ENCODE results near the gene GPRC5C. TPM values are rescaled to one million over a fixed set of nuclear protein-coding genes. Genes with fewer than 3 reads are reported as not detected.
A peak's percentile ranks its signal among the peaks of the same experiment; 100 is the strongest.

GPRC5C gene
- total and polyA plus RNA-seq, 4 donors, result 41.9 to 81.4 (median 66.1) TPM

- DNase-seq (no peak), ATAC-seq (ENCODE audit: insufficient read depth, low FRiP score) (no peak)
- Histone ChIP-seq H3K4me1 (ENCODE audit: control insufficient read depth in 5 of 5, insufficient read depth in 5 of 5, low read length in 5 of 5) (peaks cover 0 to 17% (median 8%) of the 10 kb centered on the region in 5 donors), H3K4me3 (no peak overlapping the region), H3K27ac (ENCODE audit: low read depth in 1 of 2, low read length in 1 of 2) (peak overlapping the region in 1 of 2 donors; percentile 28), H3K36me3 (ENCODE audit: control insufficient read depth in 4 of 4, insufficient read depth in 4 of 4, low read length in 4 of 4) (no peaks in the 10 kb centered on the region), H3K9me3 (ENCODE audit: control insufficient read depth in 4 of 4, insufficient read depth in 3 of 4, low read length in 3 of 4) (peaks cover 0 to 3% (median 0%) of the 10 kb centered on the region in 4 donors), H3K27me3 (ENCODE audit: control insufficient read depth in 3 of 3, insufficient read depth in 3 of 3, low read length in 2 of 3) (no peaks in the 10 kb centered on the region), H3K9ac (ENCODE audit: insufficient read depth in 1 of 2, low read length in 2 of 2) (no peak overlapping the region)
- WGBS, 2 donors, result 84 to 92% methylated on average over 14 of the region's 14 CpGs
- TF ChIP-seq, protein P1, sequence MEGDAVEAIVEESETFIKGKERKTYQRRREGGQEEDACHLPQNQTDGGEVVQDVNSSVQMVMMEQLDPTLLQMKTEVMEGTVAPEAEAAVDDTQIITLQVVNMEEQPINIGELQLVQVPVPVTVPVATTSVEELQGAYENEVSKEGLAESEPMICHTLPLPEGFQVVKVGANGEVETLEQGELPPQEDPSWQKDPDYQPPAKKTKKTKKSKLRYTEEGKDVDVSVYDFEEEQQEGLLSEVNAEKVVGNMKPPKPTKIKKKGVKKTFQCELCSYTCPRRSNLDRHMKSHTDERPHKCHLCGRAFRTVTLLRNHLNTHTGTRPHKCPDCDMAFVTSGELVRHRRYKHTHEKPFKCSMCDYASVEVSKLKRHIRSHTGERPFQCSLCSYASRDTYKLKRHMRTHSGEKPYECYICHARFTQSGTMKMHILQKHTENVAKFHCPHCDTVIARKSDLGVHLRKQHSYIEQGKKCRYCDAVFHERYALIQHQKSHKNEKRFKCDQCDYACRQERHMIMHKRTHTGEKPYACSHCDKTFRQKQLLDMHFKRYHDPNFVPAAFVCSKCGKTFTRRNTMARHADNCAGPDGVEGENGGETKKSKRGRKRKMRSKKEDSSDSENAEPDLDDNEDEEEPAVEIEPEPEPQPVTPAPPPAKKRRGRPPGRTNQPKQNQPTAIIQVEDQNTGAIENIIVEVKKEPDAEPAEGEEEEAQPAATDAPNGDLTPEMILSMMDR (IDR thresholded peaks at IDR 0.05; ENCODE audit: control extremely low read depth, extremely low read depth), result no peak
Measured at GRCh38 chr17:74424657-74425056, 7.2 kb upstream of the GPRC5C start.

- DNase-seq (no peak), ATAC-seq (ENCODE audit: insufficient read depth, low FRiP score) (no peak)
- Histone ChIP-seq H3K27me3 (ENCODE audit: control insufficient read depth in 3 of 3, insufficient read depth in 3 of 3, low read length in 2 of 3) (no peaks in the 10 kb centered on the region), H3K4me3 (no peak overlapping the region), H3K36me3 (ENCODE audit: control insufficient read depth in 4 of 4, insufficient read depth in 4 of 4, low read length in 4 of 4) (no peaks in the 10 kb centered on the region), H3K9ac (ENCODE audit: insufficient read depth in 1 of 2, low read length in 2 of 2) (peak overlapping the region in 1 of 2 donors; percentile 25), H3K9me3 (ENCODE audit: control insufficient read depth in 4 of 4, insufficient read depth in 3 of 4, low read length in 3 of 4) (peaks cover 0 to 3% (median 0%) of the 10 kb centered on the region in 4 donors), H3K4me1 (ENCODE audit: control insufficient read depth in 5 of 5, insufficient read depth in 5 of 5, low read length in 5 of 5) (peaks cover 3 to 30% (median 12%) of the 10 kb centered on the region in 5 donors), H3K27ac (ENCODE audit: low read depth in 1 of 2, low read length in 1 of 2) (peak overlapping the region in 1 of 2 donors; percentile 91)
- 75 to 83% methylated on average over 9 of the region's 9 CpGs for WGBS, 2 donors
- TF ChIP-seq, protein P1 (IDR thresholded peaks at IDR 0.05; ENCODE audit: control extremely low read depth, extremely low read depth), result no peak
Measured at GRCh38 chr17:74426551-74427047, 5.3 kb upstream of the GPRC5C start.

DNA sequence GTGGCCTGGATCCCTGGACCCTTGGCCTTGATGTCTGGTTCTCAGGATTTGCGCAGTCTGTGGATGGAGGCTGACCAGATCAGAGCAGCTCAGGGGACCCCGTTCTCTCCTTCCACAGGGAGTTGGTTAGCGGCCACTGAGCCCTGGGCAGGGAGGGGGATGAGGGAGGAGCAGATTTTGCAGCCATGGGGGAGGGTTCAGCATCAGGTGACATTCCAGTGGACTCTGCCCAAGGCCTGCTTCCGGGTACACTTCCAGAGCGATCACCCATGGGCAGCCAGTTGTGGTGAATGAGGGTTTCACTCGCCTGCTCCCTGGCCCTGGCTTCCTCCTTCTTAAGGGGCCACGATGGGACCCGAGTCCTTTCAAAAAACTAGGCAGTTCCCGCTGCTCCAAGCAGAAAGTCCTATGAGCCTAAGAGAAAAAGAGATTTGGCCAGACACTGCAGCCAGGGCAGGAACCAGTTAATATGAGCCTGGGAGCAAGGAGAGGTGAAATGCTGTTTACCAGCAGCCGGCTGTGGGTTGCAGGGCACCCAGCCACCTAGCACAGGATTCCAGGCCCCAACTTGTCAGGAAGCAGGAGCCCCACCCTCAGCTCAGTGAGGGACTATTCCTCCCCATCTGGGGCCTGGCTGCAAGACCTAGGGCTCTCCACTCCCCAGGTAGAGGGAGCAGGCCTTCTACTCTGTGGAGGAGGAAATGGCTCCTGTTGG lies 4.7 kb upstream of the GPRC5C start:
- no peak overlapping the region for H3K4me3 ChIP-seq

More for the DNA sequence above, 4.7 kb upstream of the GPRC5C start:
- peak in 2 of 3 donors; percentile 19 to 50 for DNase-seq
- TF ChIP-seq, protein P1 (IDR thresholded peaks at IDR 0.05; ENCODE audit: control extremely low read depth, extremely low read depth), result no peak
- Histone ChIP-seq H3K9me3 (ENCODE audit: control insufficient read depth in 4 of 4, insufficient read depth in 3 of 4, low read length in 3 of 4) (peaks cover 0 to 3% (median 0%) of the 10 kb centered on the region in 4 donors), H3K27me3 (ENCODE audit: control insufficient read depth in 3 of 3, insufficient read depth in 3 of 3, low read length in 2 of 3) (no peaks in the 10 kb centered on the region), H3K27ac (ENCODE audit: low read depth in 1 of 2, low read length in 1 of 2) (peak overlapping the region; percentile 28 to 91), H3K4me1 (ENCODE audit: control insufficient read depth in 5 of 5, insufficient read depth in 5 of 5, low read length in 5 of 5) (peaks cover 3 to 34% (median 12%) of the 10 kb centered on the region in 5 donors), H3K36me3 (ENCODE audit: control insufficient read depth in 4 of 4, insufficient read depth in 4 of 4, low read length in 4 of 4) (no peaks in the 10 kb centered on the region), H3K9ac (ENCODE audit: insufficient read depth in 1 of 2, low read length in 2 of 2) (peak overlapping the region; percentile 19 to 25)
- WGBS, 2 donors, result 62 to 72% methylated on average over 10 of the region's 10 CpGs
- ATAC-seq (ENCODE audit: insufficient read depth, low FRiP score), result no peak

Measured in lung (tissue), 12 donors.